22Rv1 (cell line): ENCODE measurements around the gene SLBP.

Experiments
- ZFX ChIP-seq: fragments of 450-650 bp; IDR thresholded peaks from 2 replicates; pipeline ENCODE4 v1.6.1; 2017; ENCODE audit warnings: antibody characterized with exemption, borderline replicate concordance
- TF ChIP-seq, protein P1 (sequence below): fragments of 450-650 bp; IDR thresholded peaks from 2 replicates; pipeline ENCODE4 v1.5.1; 2017; ENCODE audit warnings: mild to moderate bottlenecking

DNA sequence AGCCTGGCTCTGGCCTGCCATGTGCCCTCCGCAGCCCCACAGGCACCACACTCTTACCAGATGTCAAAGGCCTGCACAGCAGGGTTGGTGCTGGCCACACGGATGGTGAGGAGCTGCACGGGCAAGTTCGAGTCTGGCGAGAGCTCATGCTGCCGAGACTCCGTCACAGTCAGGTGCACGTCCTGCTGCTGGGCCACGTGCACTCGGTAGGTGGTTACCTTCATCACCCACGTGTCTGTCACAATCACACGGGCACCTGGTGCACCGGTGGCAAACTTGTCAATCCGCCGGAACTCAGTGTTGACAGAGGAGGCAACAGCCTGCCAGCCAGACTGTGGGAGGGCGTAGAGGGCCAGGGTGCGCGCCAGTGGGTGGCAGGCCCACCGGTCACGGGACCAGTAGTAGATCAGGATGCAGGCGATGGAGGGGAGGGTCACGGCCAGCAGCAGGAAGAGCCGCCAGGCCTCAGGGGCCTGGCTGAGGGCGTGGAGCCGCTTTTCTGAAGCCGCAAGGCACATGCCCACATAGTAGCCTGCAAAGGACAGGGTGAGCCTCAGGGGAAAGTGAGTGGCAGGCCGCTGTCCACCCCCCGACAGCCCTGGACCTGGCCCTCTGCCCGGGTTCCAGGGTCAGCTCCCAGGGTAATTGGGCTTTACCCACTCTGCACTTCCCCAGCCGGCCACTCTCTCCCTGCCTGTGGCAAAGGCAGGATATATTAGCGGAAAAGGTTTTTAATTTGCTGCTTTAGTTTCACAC, 6.2 kb upstream of the SLBP start:
- TF ChIP-seq, protein P1, sequence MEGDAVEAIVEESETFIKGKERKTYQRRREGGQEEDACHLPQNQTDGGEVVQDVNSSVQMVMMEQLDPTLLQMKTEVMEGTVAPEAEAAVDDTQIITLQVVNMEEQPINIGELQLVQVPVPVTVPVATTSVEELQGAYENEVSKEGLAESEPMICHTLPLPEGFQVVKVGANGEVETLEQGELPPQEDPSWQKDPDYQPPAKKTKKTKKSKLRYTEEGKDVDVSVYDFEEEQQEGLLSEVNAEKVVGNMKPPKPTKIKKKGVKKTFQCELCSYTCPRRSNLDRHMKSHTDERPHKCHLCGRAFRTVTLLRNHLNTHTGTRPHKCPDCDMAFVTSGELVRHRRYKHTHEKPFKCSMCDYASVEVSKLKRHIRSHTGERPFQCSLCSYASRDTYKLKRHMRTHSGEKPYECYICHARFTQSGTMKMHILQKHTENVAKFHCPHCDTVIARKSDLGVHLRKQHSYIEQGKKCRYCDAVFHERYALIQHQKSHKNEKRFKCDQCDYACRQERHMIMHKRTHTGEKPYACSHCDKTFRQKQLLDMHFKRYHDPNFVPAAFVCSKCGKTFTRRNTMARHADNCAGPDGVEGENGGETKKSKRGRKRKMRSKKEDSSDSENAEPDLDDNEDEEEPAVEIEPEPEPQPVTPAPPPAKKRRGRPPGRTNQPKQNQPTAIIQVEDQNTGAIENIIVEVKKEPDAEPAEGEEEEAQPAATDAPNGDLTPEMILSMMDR = no peak
- no peak for TF ChIP-seq ZFX
